K562 (cell line): Measurements from ENCODE around the gene ZNF593OS. TPM values are rescaled to one million over a fixed set of nuclear protein-coding genes. Genes with fewer than 3 reads are reported as not detected.

Experiments used
- ADNP ChIP-seq: fragments of 200-800 bp; sonication (Bioruptor generic); IDR thresholded peaks from 2 replicates; pipeline ENCODE4 v1.6.1; 2016; ENCODE audit warnings: missing genetic modification characterization, missing compliant biosample characterization
- E2F8 ChIP-seq: fragments of 450-650 bp; IDR thresholded peaks from 2 replicates; pipeline ENCODE4 v1.7.1; 2018; ENCODE audit warnings: mild to moderate bottlenecking, low read depth; ENCODE audit not compliant: partially characterized antibody
- ESRRB ChIP-seq: fragments of 250-450 bp; sonication (Bioruptor Pico); IDR thresholded peaks from 2 replicates; pipeline ENCODE4 v1.5.0; 2020; ENCODE audit warnings: mild to moderate bottlenecking, moderate library complexity, borderline replicate concordance
- MGA ChIP-seq: fragments of 450-650 bp; IDR thresholded peaks from 2 replicates; pipeline ENCODE4 v1.6.1; 2016; ENCODE audit warnings: mild to moderate bottlenecking, moderate library complexity
- MTA1 ChIP-seq: fragments of 450-650 bp; IDR thresholded peaks from 2 replicates; pipeline ENCODE4 v1.6.1; 2017; ENCODE audit warnings: borderline replicate concordance
- TFE3 ChIP-seq: fragments of 450-650 bp; formaldehyde crosslinking; IDR thresholded peaks from 2 replicates; pipeline ENCODE4 v1.4.0; 2020; ENCODE audit warnings: mild to moderate bottlenecking, mixed read lengths
- ZNF311 ChIP-seq: fragments of 250-450 bp; sonication (Bioruptor Pico); IDR thresholded peaks from 2 replicates; pipeline ENCODE4 v1.4.0; 2020; ENCODE audit warnings: mild to moderate bottlenecking, moderate library complexity
- ZNF395 ChIP-seq: fragments of 200-800 bp; sonication (Bioruptor generic); IDR thresholded peaks from 2 replicates; pipeline ENCODE4 v1.6.1; 2017; ENCODE audit warnings: missing genetic modification characterization, missing compliant biosample characterization
- polyA plus RNA-seq, 8 experiments: library from polyadenylated mRNA; depleted of rRNA in 4 of 8; stranded (reverse) in 5 of 8; unstranded in 3 of 8; fragments of >200 nt; fragmentation: Nextera tagmentation in 2 of 8; fragmentation: Illumina TruSeq in 1 of 8; extraction: Ambion mirVana in 2 of 8; extraction: Trizol in 1 of 8; gene quantifications; 2 replicates each; pipeline versions ENCODE4 v1.2.1 to v1.2.3, GENCODE V29; 2011 to 2014; ENCODE audit warnings: inconsistent platforms in 1 of 8, missing spikeins in 1 of 8
- total RNA-seq, 7 experiments: library from RNA; depleted of rRNA in 6 of 7; stranded (reverse); fragments of >200 nt in 6 of 7; fragmentation: Illumina TruSeq in 2 of 7; extraction: Trizol in 2 of 7; gene quantifications; 2 replicates each; pipeline versions ENCODE4 v1.2.1 to v1.2.3, GENCODE V29; 2011 to 2021; ENCODE audit warnings: low replicate concordance in 1 of 7

ZNF593OS gene
- total and polyA plus RNA-seq, 9 of the 15 experiments (the other 6 are each of a cell fraction or from before 2014, with no cell fraction given): 0.24 to 0.27 TPM; not detected in 7

- no peak for TF ChIP-seq ZNF311 (CRISPR knock-in tag)
- TF ChIP-seq TFE3 (CRISPR knock-in tag): 0 out of 2 replicates have a peak, but pooled peaks have one; percentile 2
- no peak for TF ChIP-seq MTA1
- peak; percentile 76 for TF ChIP-seq ADNP (tag)
- no peak for TF ChIP-seq E2F8
- TF ChIP-seq ZNF395: no peak
- TF ChIP-seq MGA: peak; percentile 48
- no peak for TF ChIP-seq ESRRB (CRISPR knock-in tag)
Measured at GRCh38 chr1:26164036-26164860, 7.4 kb downstream of the ZNF593OS start (continued).
